Suppressor macrophage treated with lipopolysaccharide for 1 hour (primary cell): ENCODE data around the gene DBP.
"Not testable (repeated sequence)": the region's sequence is repeated elsewhere in the genome, so short reads cannot be mapped to it uniquely, and the experiment has no call there.

ENCODE experiments used
- DNase-seq, 3 donors: peaks; one replicate each; pipeline ENCODE4 v3.0.0-alpha.2; 2020 to 2022

DBP gene

DNA sequence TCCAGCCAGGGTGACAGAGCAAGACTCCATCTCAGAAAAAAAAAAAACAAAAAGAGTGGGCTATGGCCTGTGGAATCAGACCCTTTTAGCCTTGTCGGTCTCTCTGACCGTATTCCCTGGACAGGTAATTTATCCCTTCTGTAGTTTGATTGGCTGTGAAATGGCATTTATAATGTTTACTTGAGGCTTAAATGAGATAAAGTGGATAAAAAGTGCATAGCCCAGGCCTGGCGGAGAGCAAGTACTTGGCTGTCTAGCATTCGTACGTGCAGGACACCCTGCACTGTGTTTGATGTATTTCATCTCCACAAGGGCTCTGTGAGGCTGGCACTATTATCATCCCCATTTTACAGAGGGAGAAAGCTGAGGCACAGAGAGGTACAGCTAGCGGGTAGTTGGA is 28.6 kb upstream of the DBP start:
- DNase-seq, result no peak

DNA sequence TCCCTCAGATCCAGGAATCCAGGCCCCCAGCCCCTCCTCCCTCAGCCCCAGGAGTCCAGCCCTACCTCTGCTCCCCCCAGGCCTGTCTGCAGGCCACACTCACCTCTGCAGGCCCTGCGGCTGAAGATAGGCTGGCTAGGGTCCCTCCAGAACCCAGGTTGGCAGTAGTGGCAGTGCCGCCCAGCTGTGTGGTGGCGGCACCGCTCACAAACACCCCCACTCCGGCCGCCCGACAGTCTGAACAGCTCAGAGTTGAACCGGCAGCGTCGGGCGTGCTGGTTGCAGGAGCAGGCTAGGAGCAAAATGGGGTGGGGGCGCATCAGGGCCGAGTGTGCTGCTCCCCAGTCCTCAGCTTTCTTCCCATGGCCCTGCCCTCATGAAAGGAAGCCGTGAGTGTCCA is 27.3 kb upstream of the DBP start:
- no peak for DNase-seq

DNA sequence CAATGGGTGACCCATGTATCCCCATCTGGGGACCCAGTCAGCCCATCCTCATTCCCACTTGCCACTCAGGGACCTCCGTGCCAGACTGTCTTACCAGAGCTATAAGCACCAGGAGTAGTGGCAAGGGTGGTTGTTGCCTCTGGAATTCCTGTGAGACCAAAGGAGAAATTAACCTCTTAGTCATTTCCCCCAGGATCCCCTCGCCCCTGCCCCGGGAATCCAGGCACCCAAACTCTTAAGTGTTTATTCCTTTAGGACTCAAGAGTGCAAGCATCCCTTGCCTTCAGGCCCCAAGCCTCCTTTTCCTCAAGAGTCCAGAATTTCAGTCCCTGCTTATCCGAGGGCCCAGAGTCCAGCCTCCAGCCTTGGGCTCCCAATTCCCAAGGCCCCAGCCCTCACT is 26.5 kb upstream of the DBP start:
- DNase-seq, result no peak

GRCh38 chr19:48661711-48662090 is 24.5 kb upstream of the DBP start:
- no peak for DNase-seq

- peak; percentile 93 to 95 (median 95) for DNase-seq
These were observed 23.9 kb upstream of the DBP start for GRCh38 chr19:48660852-48661710.

DNA sequence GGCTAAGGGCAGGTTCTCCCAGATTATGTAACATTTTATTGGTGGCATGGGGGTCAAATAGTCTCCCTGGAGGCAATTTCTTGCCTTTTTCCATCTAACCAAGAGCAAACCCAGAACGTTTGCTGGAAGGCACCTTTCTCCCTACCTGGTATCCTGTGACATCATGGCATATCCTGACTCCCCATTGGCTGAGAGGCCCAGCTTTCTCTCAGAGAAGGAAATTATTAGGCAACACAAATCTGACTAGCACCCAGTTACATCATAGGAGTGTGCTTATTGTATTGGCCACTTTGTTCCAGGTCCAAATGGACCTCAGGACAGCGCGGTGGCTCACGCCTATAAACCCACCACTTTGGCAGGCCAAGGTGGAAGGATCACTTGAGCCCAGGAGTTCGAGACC is 22.6 kb upstream of the DBP start:
- peak; percentile 39 to 53 (median 48) for DNase-seq

DNA sequence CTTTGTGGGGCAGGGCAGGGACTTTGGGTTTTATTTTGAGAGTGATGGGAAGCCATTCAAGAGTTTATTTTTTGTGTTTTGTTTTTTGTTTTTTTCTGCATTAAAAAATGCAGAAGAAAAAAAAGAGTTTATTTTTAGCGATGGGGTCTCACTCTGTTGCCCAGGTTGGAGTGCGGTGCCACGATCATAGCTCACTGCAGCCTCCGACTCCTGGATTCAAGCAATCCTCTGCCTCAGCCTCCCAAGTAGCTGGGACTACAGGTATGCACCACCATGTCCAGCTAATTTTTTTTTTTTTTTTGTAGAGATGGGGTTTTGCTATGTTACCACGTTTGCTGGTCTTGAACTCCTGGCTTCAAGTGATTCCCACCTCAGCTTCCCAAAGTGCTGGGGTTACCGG is 21.3 kb upstream of the DBP start:
- no peak for DNase-seq

DNA sequence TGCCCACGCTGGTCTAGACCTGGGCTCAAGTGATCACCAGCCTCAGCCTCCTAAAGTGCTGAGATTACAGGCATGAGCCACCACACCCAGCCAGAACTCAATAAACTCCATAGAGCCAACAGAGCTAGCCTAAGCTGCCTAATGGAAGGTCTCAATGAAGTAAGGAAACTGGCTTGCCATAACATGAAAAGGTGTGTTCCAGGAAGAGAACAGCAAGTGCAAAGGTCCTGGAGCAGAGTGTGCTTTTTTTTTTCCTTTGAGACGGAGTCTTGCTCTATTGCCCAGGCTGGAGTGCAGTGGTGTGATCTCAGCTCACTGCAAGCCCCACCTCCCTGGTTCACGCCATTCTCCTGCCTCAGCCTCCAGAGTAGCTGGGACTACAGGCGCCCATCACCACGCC is 20.6 kb upstream of the DBP start:
- DNase-seq, result not testable (repeated sequence)

DNA sequence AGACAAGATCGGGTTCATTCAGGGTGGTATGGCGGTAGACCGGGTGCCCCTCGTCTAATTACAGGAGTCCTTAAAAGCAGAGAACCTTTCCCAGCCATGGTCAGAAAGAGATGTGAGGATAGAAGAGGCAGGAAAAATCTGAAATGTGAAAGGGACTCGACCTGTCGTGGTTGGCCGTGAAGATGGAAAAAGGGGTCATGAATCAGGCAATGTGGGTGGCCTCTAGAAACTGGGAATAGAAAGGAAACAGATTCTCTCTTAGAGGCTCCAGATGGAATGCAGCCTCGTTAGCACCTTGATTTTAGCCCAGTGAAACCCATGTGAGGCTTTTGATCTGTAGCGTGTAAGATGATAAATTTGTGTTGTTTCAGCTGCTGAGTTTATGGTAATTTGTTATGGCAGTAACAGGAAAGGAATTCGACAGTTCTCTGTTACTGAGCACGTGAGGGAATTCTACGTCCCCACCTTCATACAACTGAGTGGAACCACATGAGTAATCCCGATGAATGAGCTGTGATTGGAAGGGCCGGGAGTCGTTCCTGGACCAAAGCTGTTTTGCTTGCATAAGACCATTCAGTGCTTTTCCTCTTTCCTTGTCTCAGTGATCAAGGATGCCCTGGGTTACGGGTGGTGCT is 19.8 kb upstream of the DBP start:
- no peak for DNase-seq

DNA sequence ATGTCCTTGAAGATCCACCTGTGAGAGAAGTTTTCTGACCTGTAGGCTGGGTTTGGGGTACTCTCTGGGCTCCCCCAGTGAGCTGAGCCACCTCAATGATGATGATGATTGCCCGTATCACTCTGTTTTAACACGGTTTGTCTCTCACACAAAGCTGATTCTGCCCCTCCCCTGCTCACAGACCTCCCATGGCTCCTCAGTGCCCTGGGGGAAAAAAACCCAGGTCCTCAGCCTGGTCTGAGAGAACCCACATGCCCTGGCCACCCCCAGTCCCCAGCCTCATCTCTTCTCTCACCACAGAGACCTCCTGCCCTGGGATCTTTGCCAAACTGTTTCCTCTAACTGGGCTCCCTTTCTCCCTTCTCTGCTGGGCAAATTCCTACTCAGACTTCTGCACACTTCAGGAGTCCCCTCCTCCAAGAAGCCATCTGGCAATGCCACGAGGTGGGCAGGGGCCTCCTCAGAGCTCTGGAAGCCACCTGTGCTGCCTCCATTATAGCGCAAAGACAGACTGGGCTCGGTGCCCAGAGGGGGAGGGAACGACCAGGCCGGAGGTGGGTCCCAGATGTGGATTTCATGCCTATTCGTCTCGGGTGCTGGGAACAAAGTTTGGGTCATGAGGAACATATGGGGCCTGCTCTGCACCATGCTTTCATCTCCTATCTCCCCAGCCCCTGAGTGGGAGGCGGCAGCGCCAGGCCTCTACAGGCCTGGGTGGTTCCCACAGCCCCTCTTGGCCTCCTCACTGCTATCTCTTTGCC is 17.3 kb upstream of the DBP start:
- no peak for DNase-seq

DNA sequence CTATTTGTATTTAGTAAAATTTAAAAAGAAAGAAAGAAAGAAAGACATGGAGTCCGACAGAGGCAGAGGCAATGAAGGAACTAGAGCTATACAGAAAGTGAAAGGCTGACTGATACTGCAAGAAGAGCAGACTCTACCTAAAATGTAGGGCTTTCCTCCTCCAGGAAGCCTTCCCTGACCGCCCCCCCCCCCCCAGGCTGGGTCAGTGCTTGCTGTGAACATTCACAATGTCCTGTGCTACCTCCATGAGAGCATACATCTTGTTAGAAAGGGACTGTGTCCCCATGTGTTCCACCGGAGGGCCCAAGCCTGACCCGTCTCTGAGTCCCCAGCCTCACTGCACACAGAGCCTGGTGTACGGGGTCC is 14.5 kb upstream of the DBP start:
- DNase-seq, result no peak

- no peak for DNase-seq
These were observed 13.9 kb upstream of the DBP start for GRCh38 chr19:48650974-48651682.

GRCh38 chr19:48648134-48648533 is 11.0 kb upstream of the DBP start:
- no peak for DNase-seq

DNA sequence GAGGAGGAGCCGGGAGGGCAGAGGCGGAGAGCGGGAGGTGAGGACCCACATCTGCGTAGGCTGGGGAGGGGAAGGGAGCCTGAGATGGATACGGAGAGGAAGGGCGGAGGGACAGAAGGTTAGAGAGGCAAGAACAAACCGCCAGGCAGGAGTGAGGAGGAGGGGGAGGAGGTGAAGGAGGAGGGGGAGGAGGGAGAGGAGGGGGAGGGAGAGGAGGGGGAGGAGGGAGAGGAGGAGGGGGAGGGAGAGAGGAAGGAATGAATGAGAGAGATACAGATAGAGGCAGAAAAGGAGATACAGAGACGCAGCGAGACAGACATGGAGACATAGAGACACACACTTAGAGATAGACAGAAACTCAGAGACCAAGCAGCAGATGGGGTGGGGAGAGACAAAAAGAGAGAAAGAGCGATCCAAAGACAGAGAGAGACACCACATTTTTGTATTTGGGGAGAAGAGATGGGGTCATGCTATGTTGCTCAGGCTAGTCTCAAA is 9.6 kb upstream of the DBP start:
- no peak for DNase-seq

DNA sequence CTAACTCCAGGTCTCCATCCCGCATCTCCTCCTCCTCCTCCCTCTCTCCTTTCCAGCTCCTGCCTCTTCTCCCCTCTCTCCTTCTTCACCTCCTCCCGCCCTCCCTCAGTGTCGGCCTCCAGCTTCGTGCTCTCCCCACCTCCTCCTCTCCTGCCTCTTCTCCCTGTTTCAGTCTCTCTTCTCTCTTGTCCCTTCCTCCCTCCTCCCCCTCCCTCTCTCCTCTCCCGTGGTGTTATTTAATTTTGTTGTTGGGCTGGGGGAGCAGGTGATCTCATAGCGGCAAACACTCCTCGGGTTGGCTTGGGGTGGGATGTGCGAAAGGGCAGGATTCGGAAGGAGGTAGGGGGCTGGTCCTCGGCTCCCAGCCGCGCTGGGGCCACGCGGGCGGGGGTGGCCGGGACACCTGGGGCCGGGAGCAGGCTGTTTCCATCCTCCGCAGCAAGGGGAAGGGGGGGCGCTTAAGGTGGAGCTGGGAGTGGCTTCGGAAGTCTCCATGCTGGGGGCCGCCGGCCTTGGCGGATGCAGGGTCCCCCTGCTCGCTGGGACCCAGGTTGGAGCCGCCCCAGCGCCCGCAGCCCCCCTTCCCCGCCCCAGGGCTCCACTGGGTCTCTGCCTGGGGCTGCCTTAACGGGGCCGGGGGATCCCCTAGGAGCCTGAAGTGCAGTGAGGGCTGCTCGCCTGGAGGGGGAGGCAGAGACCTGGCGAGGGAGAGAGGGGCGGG is 9.0 kb upstream of the DBP start, which contains the start of gene CA11:
Gene CA11 (minus strand): TSS at position 187 of the 721 bp plus-strand sequence. CDS start 555 bp downstream, outside the sequence.
- DNase-seq, result peak; percentile 86 to 93 (median 92)

DNA sequence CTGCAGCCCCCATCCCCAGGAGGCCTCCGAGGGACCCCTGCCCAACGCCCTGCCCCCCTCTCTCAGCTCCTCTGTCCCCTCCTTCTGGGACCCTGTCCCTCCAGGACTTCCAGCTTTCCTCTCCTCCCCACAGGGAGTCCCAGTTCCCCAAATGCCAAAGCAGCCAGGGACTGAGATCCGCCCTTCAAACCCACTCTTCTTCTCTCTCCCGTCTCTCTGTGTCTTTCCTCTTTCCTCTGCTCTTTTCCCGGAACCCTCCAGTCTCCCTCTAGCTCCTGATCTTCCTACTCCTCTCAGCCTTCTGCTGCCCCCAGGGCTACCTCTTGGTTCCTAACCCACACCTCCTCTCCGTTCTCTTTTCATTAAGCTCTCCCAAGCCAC is 8.4 kb upstream of the DBP start:
- peak in 1 of 3 donors; percentile 38 for DNase-seq

GRCh38 chr19:48644839-48645619 is 7.8 kb upstream of the DBP start:
- DNase-seq, result peak; percentile 63 to 81 (median 75)

DNA sequence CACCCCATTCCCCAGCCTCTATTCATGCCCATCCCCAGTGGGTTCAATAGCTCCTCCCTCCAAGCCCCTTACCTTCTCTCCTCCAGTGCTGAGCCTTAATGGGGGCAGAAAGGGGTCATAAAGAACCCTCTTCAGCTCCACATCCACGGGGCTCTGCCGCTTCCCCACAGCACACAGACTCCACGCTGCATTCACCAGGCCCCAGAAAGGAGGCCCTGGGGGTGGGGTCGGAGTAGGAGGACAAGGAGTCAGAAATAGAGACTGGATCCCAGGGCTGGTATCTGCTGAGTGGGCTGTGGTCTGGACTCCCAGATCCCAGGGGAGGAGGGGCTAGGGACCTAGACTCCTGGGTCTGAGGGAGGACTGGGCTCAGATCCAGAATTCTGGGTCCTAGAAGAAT is 7.2 kb upstream of the DBP start:
- DNase-seq, result no peak

- no peak for DNase-seq
These were observed 5.7 kb upstream of the DBP start for GRCh38 chr19:48642862-48643261.

- no peak for DNase-seq
These were observed 4.7 kb upstream of the DBP start for GRCh38 chr19:48641850-48642249.
